ENCODE measurements around the gene C11orf21. TPM values are rescaled to one million over a fixed set of nuclear protein-coding genes. Genes with fewer than 3 reads are reported as not detected.

Gene C11orf21
- total and polyA plus RNA-seq, 2 experiments from 2014 or later = 1.3 to 1.8 TPM

DNA sequence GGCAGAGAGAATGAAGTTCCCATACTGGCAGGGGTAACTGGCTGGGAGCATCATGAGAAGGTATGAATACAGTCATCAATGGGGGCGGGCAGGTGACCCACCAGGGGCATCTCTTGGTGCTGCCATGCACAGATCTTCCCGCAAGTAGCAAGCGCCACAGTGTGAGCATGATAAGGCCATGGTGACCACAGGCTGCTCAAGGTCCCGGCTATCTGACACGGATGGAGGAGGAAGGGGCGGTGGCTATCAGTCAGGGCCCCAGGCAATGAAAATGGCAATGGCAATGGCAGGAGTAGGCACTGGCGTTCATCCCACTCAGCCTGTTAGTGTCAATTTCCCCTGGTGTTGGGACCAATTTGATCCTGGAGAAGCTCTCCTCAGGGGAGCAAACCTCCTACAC, 53.0 kb downstream of the C11orf21 start:
- no peak overlapping the region for H3K27ac ChIP-seq
- DNase-seq (ENCODE audit: low read depth in 1 of 2, low spot score in 1 of 2) = no peak
- TF ChIP-seq, protein P1, sequence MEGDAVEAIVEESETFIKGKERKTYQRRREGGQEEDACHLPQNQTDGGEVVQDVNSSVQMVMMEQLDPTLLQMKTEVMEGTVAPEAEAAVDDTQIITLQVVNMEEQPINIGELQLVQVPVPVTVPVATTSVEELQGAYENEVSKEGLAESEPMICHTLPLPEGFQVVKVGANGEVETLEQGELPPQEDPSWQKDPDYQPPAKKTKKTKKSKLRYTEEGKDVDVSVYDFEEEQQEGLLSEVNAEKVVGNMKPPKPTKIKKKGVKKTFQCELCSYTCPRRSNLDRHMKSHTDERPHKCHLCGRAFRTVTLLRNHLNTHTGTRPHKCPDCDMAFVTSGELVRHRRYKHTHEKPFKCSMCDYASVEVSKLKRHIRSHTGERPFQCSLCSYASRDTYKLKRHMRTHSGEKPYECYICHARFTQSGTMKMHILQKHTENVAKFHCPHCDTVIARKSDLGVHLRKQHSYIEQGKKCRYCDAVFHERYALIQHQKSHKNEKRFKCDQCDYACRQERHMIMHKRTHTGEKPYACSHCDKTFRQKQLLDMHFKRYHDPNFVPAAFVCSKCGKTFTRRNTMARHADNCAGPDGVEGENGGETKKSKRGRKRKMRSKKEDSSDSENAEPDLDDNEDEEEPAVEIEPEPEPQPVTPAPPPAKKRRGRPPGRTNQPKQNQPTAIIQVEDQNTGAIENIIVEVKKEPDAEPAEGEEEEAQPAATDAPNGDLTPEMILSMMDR (IDR thresholded peaks at IDR 0.05; ENCODE audit: low read depth, low read length) = no peak
- H3K9me3 ChIP-seq (ENCODE audit: low read depth) = no peaks in the 10 kb centered on the region
- H3K4me3 ChIP-seq = no peak overlapping the region
- H3K36me3 ChIP-seq = no peaks in the 10 kb centered on the region
- H3K4me1 ChIP-seq (ENCODE audit: low read depth) = no peaks in the 10 kb centered on the region
- H3K27me3 ChIP-seq = peaks cover 3% of the 10 kb centered on the region

GRCh38 chr11:2248242-2248641, 53.5 kb downstream of the C11orf21 start:
- H3K9me3 ChIP-seq (ENCODE audit: low read depth) = no peaks in the 10 kb centered on the region
- H3K27ac ChIP-seq = no peak overlapping the region
- no peaks in the 10 kb centered on the region for H3K4me1 ChIP-seq (ENCODE audit: low read depth)
- no peak overlapping the region for H3K4me3 ChIP-seq
- H3K36me3 ChIP-seq = no peaks in the 10 kb centered on the region
- H3K27me3 ChIP-seq = peaks cover 3% of the 10 kb centered on the region
- DNase-seq (ENCODE audit: low read depth in 1 of 2, low spot score in 1 of 2) = no peak
- TF ChIP-seq, protein P1 (IDR thresholded peaks at IDR 0.05; ENCODE audit: low read depth, low read length) = no peak

DNA sequence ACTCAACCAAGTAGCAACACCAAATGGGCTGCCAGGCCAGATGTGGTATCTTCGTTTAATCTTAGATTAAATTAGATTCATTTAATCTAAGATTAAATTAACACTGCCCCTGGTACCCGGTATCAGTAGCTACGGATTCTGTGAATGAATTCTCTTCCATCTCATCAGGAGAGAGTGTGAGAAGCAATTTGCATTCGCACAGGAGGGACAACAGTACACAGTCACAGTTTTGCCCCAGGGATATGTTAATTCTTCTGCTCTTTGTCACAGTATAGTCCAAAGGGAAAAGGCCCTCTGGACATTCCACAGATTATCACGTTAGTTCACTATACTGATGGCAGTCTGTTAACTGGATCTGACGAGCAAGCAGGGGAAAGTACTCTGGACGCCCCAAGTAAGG, 54.2 kb downstream of the C11orf21 start:
- DNase-seq (ENCODE audit: low read depth in 1 of 2, low spot score in 1 of 2) = no peak
- peaks cover 3% of the 10 kb centered on the region for H3K27me3 ChIP-seq

More for the DNA sequence above, 54.2 kb downstream of the C11orf21 start:
- no peak overlapping the region for H3K27ac ChIP-seq
- H3K4me1 ChIP-seq (ENCODE audit: low read depth) = no peaks in the 10 kb centered on the region
- H3K4me3 ChIP-seq = no peak overlapping the region
- no peaks in the 10 kb centered on the region for H3K36me3 ChIP-seq
- TF ChIP-seq, protein P1 (IDR thresholded peaks at IDR 0.05; ENCODE audit: low read depth, low read length) = no peak
- no peaks in the 10 kb centered on the region for H3K9me3 ChIP-seq (ENCODE audit: low read depth)

Other genes with a start within 250 kb of the C11orf21 start
- 91.4 and 120 TPM in 2 replicates for gene IGF2, start 162.5 kb downstream of the C11orf21 start, total RNA-seq
- gene IGF2, start 162.5 kb downstream of the C11orf21 start, polyA plus RNA-seq = 136 and 155 TPM in 2 replicates
- not detected in 2 replicates for gene INS, start 140.7 kb downstream of the C11orf21 start, total RNA-seq
- not detected in 2 replicates for gene INS, start 140.7 kb downstream of the C11orf21 start, polyA plus RNA-seq
- gene TH, start 130.1 kb downstream of the C11orf21 start, total RNA-seq = not detected in 2 replicates
- gene TH, start 130.1 kb downstream of the C11orf21 start, polyA plus RNA-seq = not detected in 2 replicates
- gene ASCL2, start 31.3 kb downstream of the C11orf21 start, total RNA-seq = 0.39 TPM in 1 of 2 replicates, not detected in the other
- 0.21 TPM in 1 of 2 replicates, not detected in the other for gene ASCL2, start 31.3 kb downstream of the C11orf21 start, polyA plus RNA-seq
- gene TSPAN32, start 95 bp upstream of the C11orf21 start, total RNA-seq = 22.0 and 22.4 TPM in 2 replicates
- 18.5 and 24.8 TPM in 2 replicates for gene TSPAN32, start 95 bp upstream of the C11orf21 start, polyA plus RNA-seq
- 212 and 264 TPM in 2 replicates for gene CD81, start 75.4 kb upstream of the C11orf21 start, total RNA-seq
- gene CD81, start 75.4 kb upstream of the C11orf21 start, polyA plus RNA-seq = 409 and 444 TPM in 2 replicates
- gene TSSC4, start 98.8 kb upstream of the C11orf21 start, total RNA-seq = 61.4 and 71.6 TPM in 2 replicates
- gene TSSC4, start 98.8 kb upstream of the C11orf21 start, polyA plus RNA-seq = 71.4 and 94.8 TPM in 2 replicates
- 0.14 and 0.66 TPM in 2 replicates for gene TRPM5, start 142.6 kb upstream of the C11orf21 start, total RNA-seq
- gene TRPM5, start 142.6 kb upstream of the C11orf21 start, polyA plus RNA-seq = 0.33 TPM in 1 of 2 replicates, not detected in the other
- 7.8 and 18.6 TPM in 2 replicates for gene KCNQ1, start 143.1 kb upstream of the C11orf21 start, total RNA-seq
- gene KCNQ1, start 143.1 kb upstream of the C11orf21 start, polyA plus RNA-seq = 13.9 and 18.8 TPM in 2 replicates